GM19452 (cell line): ENCODE results near the gene DYNLRB1.
A peak's percentile ranks its signal among the peaks of the same experiment; 100 is the strongest.
"Not testable (repeated sequence)": the region's sequence is repeated elsewhere in the genome, so short reads cannot be mapped to it uniquely, and the experiment has no call there.

Source experiments
- ATAC-seq: cut with Tn5 transposase; IDR thresholded peaks from one replicate; pipeline ENCODE4 v1.9.1; 2021; ENCODE audit not compliant: unreplicated experiment

Gene DYNLRB1

GRCh38 chr20:34511891-34512265 is 4.3 kb upstream of the DYNLRB1 start:
- no peak for ATAC-seq

GRCh38 chr20:34512266-34512954 is 3.8 kb upstream of the DYNLRB1 start:
- no peak for ATAC-seq

- ATAC-seq, result no peak
These were observed 3.2 kb upstream of the DYNLRB1 start for GRCh38 chr20:34512955-34513419.

GRCh38 chr20:34514034-34514433 is 2.2 kb upstream of the DYNLRB1 start:
- not testable (repeated sequence) for ATAC-seq

GRCh38 chr20:34514897-34515483 is 1.2 kb upstream of the DYNLRB1 start:
- peak; percentile 7 for ATAC-seq

GRCh38 chr20:34515484-34516246 is 557 bp upstream of the DYNLRB1 start:
- peak; percentile 47 for ATAC-seq

- no peak for ATAC-seq
These were observed 888 bp downstream of the DYNLRB1 start for GRCh38 chr20:34517114-34517505.

GRCh38 chr20:34518863-34519262 is 2.6 kb downstream of the DYNLRB1 start:
- not testable (repeated sequence) for ATAC-seq

GRCh38 chr20:34519841-34520240 is 3.6 kb downstream of the DYNLRB1 start:
- not testable (repeated sequence) for ATAC-seq

GRCh38 chr20:34522969-34523871 is 7.0 kb downstream of the DYNLRB1 start:
- no peak for ATAC-seq

- ATAC-seq, result no peak
These were observed 8.2 kb downstream of the DYNLRB1 start for GRCh38 chr20:34524426-34524825.

GRCh38 chr20:34525342-34525708 is 9.1 kb downstream of the DYNLRB1 start:
- no peak for ATAC-seq

- no peak for ATAC-seq
These were observed 9.6 kb downstream of the DYNLRB1 start for GRCh38 chr20:34525709-34526416.

- no peak for ATAC-seq
These were observed 10.2 kb downstream of the DYNLRB1 start for GRCh38 chr20:34526466-34526865.

- no peak for ATAC-seq
These were observed 10.8 kb downstream of the DYNLRB1 start for GRCh38 chr20:34527016-34527415.

- no peak for ATAC-seq
These were observed 12.7 kb downstream of the DYNLRB1 start for GRCh38 chr20:34528921-34529297.

- ATAC-seq, result no peak
These were observed 13.5 kb downstream of the DYNLRB1 start for GRCh38 chr20:34529742-34530141.

GRCh38 chr20:34530342-34530741 is 14.1 kb downstream of the DYNLRB1 start:
- no peak for ATAC-seq

- ATAC-seq, result no peak
These were observed 15.5 kb downstream of the DYNLRB1 start for GRCh38 chr20:34531608-34532265.

- ATAC-seq, result no peak
These were observed 16.1 kb downstream of the DYNLRB1 start for GRCh38 chr20:34532320-34532719.
